HepG2 (cell line): ENCODE data around the gene SERTAD2. TPM values are rescaled to one million over a fixed set of nuclear protein-coding genes. Genes with fewer than 3 reads are reported as not detected.

Experiments
- AKNA ChIP-seq: sonication (generic); formaldehyde crosslinking; IDR thresholded peaks from 2 replicates; pipeline ENCODE4 v1.4.0; 2020; ENCODE audit warnings: missing genetic modification reagents, borderline replicate concordance
- FOXC1 ChIP-seq: sonication (generic); formaldehyde crosslinking; IDR thresholded peaks from 2 replicates; pipeline ENCODE4 v1.8.0; 2022; ENCODE audit warnings: mild to moderate bottlenecking, missing genetic modification reagents, borderline replicate concordance
- GLI4 ChIP-seq: sonication (generic); formaldehyde crosslinking; IDR thresholded peaks from 2 replicates; pipeline ENCODE4 v1.5.1; 2020; ENCODE audit warnings: missing genetic modification reagents, mild to moderate bottlenecking, moderate library complexity, borderline replicate concordance
- MNT ChIP-seq: fragments of 450-650 bp; IDR thresholded peaks from 2 replicates; pipeline ENCODE4 v1.6.1; 2016
- MXD4 ChIP-seq: IDR thresholded peaks from 2 replicates; pipeline ENCODE4 v1.6.1; 2016; ENCODE audit warnings: mild to moderate bottlenecking, missing biosample characterization, missing genetic modification reagents
- MYPOP ChIP-seq: sonication (generic); formaldehyde crosslinking; IDR thresholded peaks from 2 replicates; pipeline ENCODE4 v1.8.1; 2023; ENCODE audit warnings: mild to moderate bottlenecking, moderate library complexity, missing genetic modification reagents
- NR1H2 ChIP-seq: sonication (generic); formaldehyde crosslinking; IDR thresholded peaks from 2 replicates; pipeline ENCODE4 v1.8.1; 2022; ENCODE audit warnings: low read depth, missing genetic modification reagents, borderline replicate concordance
- SMAD1 ChIP-seq: sonication (generic); formaldehyde crosslinking; IDR thresholded peaks from 2 replicates; pipeline ENCODE4 v1.4.0; 2020; ENCODE audit warnings: missing genetic modification reagents, low read depth, mild to moderate bottlenecking, borderline replicate concordance
- TBL1XR1 ChIP-seq: fragments of 150-350 bp; IDR thresholded peaks from 2 replicates; pipeline ENCODE4 v1.6.1; 2014; ENCODE audit warnings: borderline replicate concordance, low read length; ENCODE audit not compliant: partially characterized antibody
- TFDP2 ChIP-seq: sonication (generic); formaldehyde crosslinking; IDR thresholded peaks from 2 replicates; pipeline ENCODE4 v1.4.0; 2020; ENCODE audit warnings: missing genetic modification reagents
- ZBTB21 ChIP-seq: sonication (generic); formaldehyde crosslinking; IDR thresholded peaks from 2 replicates; pipeline ENCODE4 v1.4.0; 2020; ENCODE audit warnings: missing genetic modification reagents
- ZBTB38 ChIP-seq: sonication (generic); formaldehyde crosslinking; IDR thresholded peaks from 2 replicates; pipeline ENCODE4 v1.5.1; 2020; ENCODE audit warnings: mild to moderate bottlenecking, missing genetic modification reagents
- ZKSCAN5 ChIP-seq: sonication (generic); formaldehyde crosslinking; IDR thresholded peaks from 2 replicates; pipeline ENCODE4 v1.5.1; 2020; ENCODE audit warnings: mild to moderate bottlenecking, missing genetic modification reagents
- ZNF274 ChIP-seq: sonication (generic); formaldehyde crosslinking; IDR thresholded peaks from 2 replicates; pipeline ENCODE4 v1.5.1; 2020; ENCODE audit warnings: mild to moderate bottlenecking, missing genetic modification reagents
- ZNF619 ChIP-seq: sonication (generic); formaldehyde crosslinking; IDR thresholded peaks from 2 replicates; pipeline ENCODE4 v1.4.0; 2020; ENCODE audit warnings: mild to moderate bottlenecking, missing genetic modification reagents
- ZNF639 ChIP-seq: conservative IDR thresholded peaks from 2 replicates; pipeline ENCODE4 v1.6.1; 2018; ENCODE audit warnings: missing genetic modification reagents
- ZNF678 ChIP-seq: sonication (generic); formaldehyde crosslinking; IDR thresholded peaks from 2 replicates; pipeline ENCODE4 v1.4.0; 2020; ENCODE audit warnings: mild to moderate bottlenecking, missing genetic modification reagents
- ZNF782 ChIP-seq: sonication (generic); formaldehyde crosslinking; IDR thresholded peaks from 2 replicates; pipeline ENCODE4 v1.4.0; 2020; ENCODE audit warnings: missing genetic modification reagents, mild to moderate bottlenecking, borderline replicate concordance
- ZNF879 ChIP-seq: sonication (generic); formaldehyde crosslinking; IDR thresholded peaks from 2 replicates; pipeline ENCODE4 v1.8.1; 2023; ENCODE audit warnings: missing genetic modification reagents
- polyA plus RNA-seq, 8 experiments: library from polyadenylated mRNA; depleted of rRNA in 3 of 8; stranded (reverse) in 7 of 8; unstranded in 1 of 8; fragments of >200 nt; fragmentation: Illumina TruSeq in 4 of 8; extraction: Trizol in 4 of 8; gene quantifications; 2 replicates each; pipeline versions ENCODE4 v1.2.1 to v1.2.3, GENCODE V29; 2011 to 2016; ENCODE audit warnings: low read depth in 4 of 8, missing spikeins in 1 of 8, mixed read lengths in 1 of 8; ENCODE audit not compliant: insufficient read depth in 1 of 8
- total RNA-seq, 5 experiments: library from RNA; depleted of rRNA; stranded (reverse); fragments of >200 nt; fragmentation: Illumina TruSeq; extraction: Trizol; gene quantifications; 2 replicates each; pipeline ENCODE4 v1.2.3, GENCODE V29; 2016; ENCODE audit warnings: low read depth in 1 of 5

The SERTAD2 gene
- total and polyA plus RNA-seq, 2 of the 13 experiments (the other 11 are each of a cell fraction or from before 2014, with no cell fraction given) = 6.7 to 22.6 TPM

GRCh38 chr2:64652231-64653108, 1.2 kb downstream of the SERTAD2 start (continued):
- TF ChIP-seq ZNF639 (CRISPR knock-in tag) (no peak), FOXC1 (CRISPR knock-in tag) (no peak; the same call in 1 of the 2 replicates), ZNF678 (CRISPR knock-in tag) (no peak), MYPOP (CRISPR knock-in tag) (0 out of 2 replicates have a peak, but pooled peaks have one; percentile 17), ZBTB21 (CRISPR knock-in tag) (no peak), ZNF879 (CRISPR knock-in tag) (no peak), TBL1XR1 (no peak), ZKSCAN5 (CRISPR knock-in tag) (no peak), ZBTB38 (no peak), ZNF619 (no peak), GLI4 (CRISPR knock-in tag) (no peak), ZNF274 (no peak), NR1H2 (CRISPR knock-in tag) (no peak), AKNA (no peak), SMAD1 (CRISPR knock-in tag) (no peak), MNT (no peak), TFDP2 (CRISPR knock-in tag) (no peak), MXD4 (CRISPR knock-in tag) (no peak), ZNF782 (CRISPR knock-in tag) (no peak)
